ENCODE results near the gene SKIC8. TPM values are rescaled to one million over a fixed set of nuclear protein-coding genes. Genes with fewer than 3 reads are reported as not detected.

Gene SKIC8
- total and polyA plus RNA-seq, 3 donors from 2014 or later: 82.3 to 135 (median 93.1) TPM

DNA sequence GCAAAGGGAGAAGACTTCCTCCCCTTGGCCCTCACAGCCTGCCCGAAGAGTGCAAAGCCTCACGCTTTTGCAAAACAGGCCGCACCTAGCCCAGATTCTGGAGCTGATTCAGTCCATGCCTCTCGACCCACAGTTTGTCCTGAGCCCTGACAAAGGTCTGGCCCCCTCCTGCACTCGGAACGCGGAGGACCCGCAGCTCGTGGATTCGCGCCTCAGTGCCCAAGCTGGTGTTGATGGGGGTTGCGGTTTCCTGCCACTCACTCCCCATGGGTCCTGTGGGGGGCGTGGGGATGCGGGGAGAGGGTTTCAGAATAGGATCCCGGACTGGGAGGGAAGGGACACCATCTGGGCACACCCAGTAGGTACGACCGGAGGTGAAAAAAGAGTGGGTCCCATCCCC, 40.1 kb upstream of the SKIC8 start:
- 13 to 34% methylated on average over 16 to 17 of the region's 17 CpGs for WGBS, 2 donors
- intact Hi-C loops (cut with DNase I; ENCODE audit: low total_unique reads): no loop called here
- Histone ChIP-seq H3K36me3 (ENCODE audit: low read depth, missing control alignments) (no peaks in the 10 kb centered on the region), H3K9me3 (no peaks in the 10 kb centered on the region), H3K4me1 (no peaks in the 10 kb centered on the region), H3K27me3 (no peaks in the 10 kb centered on the region), H3K27ac (no peak overlapping the region), H3K4me3 (no peak overlapping the region)
- TF ChIP-seq POLR2A (IDR thresholded peaks at IDR 0.05): no peak
- TF ChIP-seq, protein P1, sequence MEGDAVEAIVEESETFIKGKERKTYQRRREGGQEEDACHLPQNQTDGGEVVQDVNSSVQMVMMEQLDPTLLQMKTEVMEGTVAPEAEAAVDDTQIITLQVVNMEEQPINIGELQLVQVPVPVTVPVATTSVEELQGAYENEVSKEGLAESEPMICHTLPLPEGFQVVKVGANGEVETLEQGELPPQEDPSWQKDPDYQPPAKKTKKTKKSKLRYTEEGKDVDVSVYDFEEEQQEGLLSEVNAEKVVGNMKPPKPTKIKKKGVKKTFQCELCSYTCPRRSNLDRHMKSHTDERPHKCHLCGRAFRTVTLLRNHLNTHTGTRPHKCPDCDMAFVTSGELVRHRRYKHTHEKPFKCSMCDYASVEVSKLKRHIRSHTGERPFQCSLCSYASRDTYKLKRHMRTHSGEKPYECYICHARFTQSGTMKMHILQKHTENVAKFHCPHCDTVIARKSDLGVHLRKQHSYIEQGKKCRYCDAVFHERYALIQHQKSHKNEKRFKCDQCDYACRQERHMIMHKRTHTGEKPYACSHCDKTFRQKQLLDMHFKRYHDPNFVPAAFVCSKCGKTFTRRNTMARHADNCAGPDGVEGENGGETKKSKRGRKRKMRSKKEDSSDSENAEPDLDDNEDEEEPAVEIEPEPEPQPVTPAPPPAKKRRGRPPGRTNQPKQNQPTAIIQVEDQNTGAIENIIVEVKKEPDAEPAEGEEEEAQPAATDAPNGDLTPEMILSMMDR (IDR thresholded peaks at IDR 0.05): no peak
- DNase-seq: no peak

DNA sequence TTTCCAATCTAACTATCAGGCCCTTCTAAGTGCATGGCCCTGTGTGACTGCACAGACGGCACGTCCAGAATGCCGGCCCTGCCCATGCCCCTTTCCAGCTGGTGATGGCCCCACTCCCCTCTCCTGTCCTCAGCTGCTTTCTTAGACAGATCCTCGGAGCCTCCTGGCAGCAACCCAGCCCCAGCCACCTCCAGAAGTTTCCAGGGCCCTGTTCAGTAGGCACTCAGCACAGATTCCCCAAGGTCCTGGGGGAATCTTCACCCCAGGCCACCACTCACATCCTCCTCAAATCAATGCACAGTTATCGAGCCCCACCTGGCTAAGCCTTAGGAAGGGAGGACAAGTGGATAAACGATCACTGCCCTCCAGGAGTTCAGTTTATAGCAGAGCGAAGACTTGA, 39.4 kb upstream of the SKIC8 start:
- 62 to 90% methylated on average over 6 to 7 of the region's 7 CpGs for WGBS, 2 donors
- Histone ChIP-seq H3K27ac (no peak overlapping the region), H3K4me3 (no peak overlapping the region), H3K9me3 (no peaks in the 10 kb centered on the region), H3K4me1 (no peaks in the 10 kb centered on the region), H3K27me3 (no peaks in the 10 kb centered on the region), H3K36me3 (ENCODE audit: low read depth, missing control alignments) (no peaks in the 10 kb centered on the region)
- no peak for TF ChIP-seq POLR2A (IDR thresholded peaks at IDR 0.05)
- TF ChIP-seq, protein P1 (IDR thresholded peaks at IDR 0.05): no peak
- no peak for DNase-seq
- intact Hi-C loops (cut with DNase I; ENCODE audit: low total_unique reads): no loop called here

DNA sequence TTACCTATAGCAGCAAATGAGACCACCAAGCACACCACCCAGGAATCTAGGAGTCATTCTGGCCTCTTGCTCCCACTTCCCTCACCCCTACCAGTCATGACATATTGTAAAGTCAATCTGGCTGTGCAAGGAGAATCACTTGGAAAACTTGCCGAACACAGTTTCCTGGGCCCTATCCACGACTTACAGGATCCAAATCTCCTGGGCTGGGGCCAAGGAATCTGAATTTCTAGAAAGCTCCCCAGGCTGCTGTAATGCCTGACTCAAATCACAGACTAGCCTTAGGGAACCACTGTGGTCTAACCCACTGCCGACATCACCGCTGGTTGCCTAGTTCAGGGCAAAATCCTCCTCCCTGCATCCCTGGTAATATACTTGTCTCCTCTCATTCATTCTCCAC, 36.6 kb upstream of the SKIC8 start:
- H3K9me3 ChIP-seq: no peaks in the 10 kb centered on the region
- TF ChIP-seq POLR2A (IDR thresholded peaks at IDR 0.05): no peak
- TF ChIP-seq, protein P1 (IDR thresholded peaks at IDR 0.05): no peak
- intact Hi-C loops (cut with DNase I; ENCODE audit: low total_unique reads): no loop called here
- 80 to 90% methylated on average over 4 of the region's 4 CpGs for WGBS, 2 donors
- H3K4me3 ChIP-seq: no peak overlapping the region
- H3K27me3 ChIP-seq: no peaks in the 10 kb centered on the region
- H3K4me1 ChIP-seq: no peaks in the 10 kb centered on the region
- no peak for DNase-seq
- H3K36me3 ChIP-seq (ENCODE audit: low read depth, missing control alignments): no peaks in the 10 kb centered on the region
- H3K27ac ChIP-seq: no peak overlapping the region

DNA sequence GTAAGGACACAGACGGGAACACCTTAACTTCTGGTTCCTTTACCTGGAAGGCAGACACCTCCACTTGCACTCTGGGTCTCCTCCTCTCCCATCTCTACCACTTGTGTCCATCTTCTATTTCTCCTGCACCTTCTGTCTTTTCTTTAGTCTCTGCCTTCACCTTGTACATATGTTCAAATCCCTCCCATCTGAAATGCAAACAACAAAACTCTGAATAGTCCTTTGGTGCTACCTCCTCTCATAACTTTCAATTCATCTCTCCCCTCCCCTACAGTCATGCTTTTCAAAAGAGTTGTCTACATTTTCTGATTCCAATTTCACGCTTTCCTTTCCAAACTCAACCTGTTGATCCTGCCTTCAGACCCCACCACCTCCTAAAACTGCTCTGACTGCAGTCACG, 35.4 kb upstream of the SKIC8 start:
- Histone ChIP-seq H3K27ac (no peak overlapping the region), H3K36me3 (ENCODE audit: low read depth, missing control alignments) (no peaks in the 10 kb centered on the region), H3K27me3 (no peaks in the 10 kb centered on the region), H3K4me3 (no peak overlapping the region), H3K9me3 (no peaks in the 10 kb centered on the region), H3K4me1 (no peaks in the 10 kb centered on the region)
- WGBS, 2 donors: 94 to 96% methylated on average over 3 of the region's 3 CpGs
- intact Hi-C loops (cut with DNase I; ENCODE audit: low total_unique reads): no loop called here
- DNase-seq: no peak
- TF ChIP-seq POLR2A (IDR thresholded peaks at IDR 0.05): no peak
- TF ChIP-seq, protein P1 (IDR thresholded peaks at IDR 0.05): no peak

DNA sequence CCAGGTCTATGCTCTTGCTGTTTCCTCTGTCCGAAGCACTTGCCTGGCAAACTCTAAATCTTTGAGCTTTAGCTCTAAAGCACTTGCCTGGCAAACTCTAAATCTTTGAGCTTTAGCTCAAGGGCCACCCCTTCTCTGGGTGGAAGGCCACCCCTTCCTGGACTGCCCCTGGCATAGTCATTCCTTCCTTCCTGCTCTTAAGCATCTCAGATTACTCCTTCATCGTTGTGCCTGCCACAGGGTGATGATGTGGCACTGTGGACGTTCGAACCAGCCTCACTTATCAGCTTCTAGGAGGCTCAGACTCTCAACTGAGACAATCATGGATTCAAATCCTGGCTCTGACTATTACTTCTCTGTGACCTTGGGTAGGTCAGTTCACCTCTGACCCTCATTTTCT, 30.2 kb upstream of the SKIC8 start:
- no peak for DNase-seq
- Histone ChIP-seq H3K27ac (no peak overlapping the region), H3K4me3 (no peak overlapping the region), H3K9me3 (no peaks in the 10 kb centered on the region), H3K4me1 (no peaks in the 10 kb centered on the region), H3K27me3 (no peaks in the 10 kb centered on the region), H3K36me3 (ENCODE audit: low read depth, missing control alignments) (no peaks in the 10 kb centered on the region)
- TF ChIP-seq, protein P1 (IDR thresholded peaks at IDR 0.05): no peak
- TF ChIP-seq POLR2A (IDR thresholded peaks at IDR 0.05): no peak
- 72 to 80% methylated on average over 4 of the region's 4 CpGs for WGBS, 2 donors
- intact Hi-C loops (cut with DNase I; ENCODE audit: low total_unique reads): no loop called here
